Measurements from ENCODE around the gene GCNT2. TPM values are rescaled to one million over a fixed set of nuclear protein-coding genes. Genes with fewer than 3 reads are reported as not detected.
"Not testable (repeated sequence)": the region's sequence is repeated elsewhere in the genome, so short reads cannot be mapped to it uniquely, and the experiment has no call there.

GCNT2 gene
- total RNA-seq, 4 donors from 2014 or later, result 12.4 to 92.5 (median 77.0) TPM

- H3K27ac ChIP-seq, result no peak overlapping the region
- no peaks in the 10 kb centered on the region for H3K9me3 ChIP-seq
- DNase-seq, result no peak
- TF ChIP-seq POLR2A (IDR thresholded peaks at IDR 0.05), result no peak
- TF ChIP-seq, protein P1, sequence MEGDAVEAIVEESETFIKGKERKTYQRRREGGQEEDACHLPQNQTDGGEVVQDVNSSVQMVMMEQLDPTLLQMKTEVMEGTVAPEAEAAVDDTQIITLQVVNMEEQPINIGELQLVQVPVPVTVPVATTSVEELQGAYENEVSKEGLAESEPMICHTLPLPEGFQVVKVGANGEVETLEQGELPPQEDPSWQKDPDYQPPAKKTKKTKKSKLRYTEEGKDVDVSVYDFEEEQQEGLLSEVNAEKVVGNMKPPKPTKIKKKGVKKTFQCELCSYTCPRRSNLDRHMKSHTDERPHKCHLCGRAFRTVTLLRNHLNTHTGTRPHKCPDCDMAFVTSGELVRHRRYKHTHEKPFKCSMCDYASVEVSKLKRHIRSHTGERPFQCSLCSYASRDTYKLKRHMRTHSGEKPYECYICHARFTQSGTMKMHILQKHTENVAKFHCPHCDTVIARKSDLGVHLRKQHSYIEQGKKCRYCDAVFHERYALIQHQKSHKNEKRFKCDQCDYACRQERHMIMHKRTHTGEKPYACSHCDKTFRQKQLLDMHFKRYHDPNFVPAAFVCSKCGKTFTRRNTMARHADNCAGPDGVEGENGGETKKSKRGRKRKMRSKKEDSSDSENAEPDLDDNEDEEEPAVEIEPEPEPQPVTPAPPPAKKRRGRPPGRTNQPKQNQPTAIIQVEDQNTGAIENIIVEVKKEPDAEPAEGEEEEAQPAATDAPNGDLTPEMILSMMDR (IDR thresholded peaks at IDR 0.05), result no peak
- H3K27me3 ChIP-seq, result no peaks in the 10 kb centered on the region
- no peaks in the 10 kb centered on the region for H3K36me3 ChIP-seq
- H3K4me1 ChIP-seq, result no peaks in the 10 kb centered on the region
- no peak overlapping the region for H3K4me3 ChIP-seq
Observed at GRCh38 chr6:10662207-10662606, 141.1 kb downstream of the GCNT2 start.

DNA sequence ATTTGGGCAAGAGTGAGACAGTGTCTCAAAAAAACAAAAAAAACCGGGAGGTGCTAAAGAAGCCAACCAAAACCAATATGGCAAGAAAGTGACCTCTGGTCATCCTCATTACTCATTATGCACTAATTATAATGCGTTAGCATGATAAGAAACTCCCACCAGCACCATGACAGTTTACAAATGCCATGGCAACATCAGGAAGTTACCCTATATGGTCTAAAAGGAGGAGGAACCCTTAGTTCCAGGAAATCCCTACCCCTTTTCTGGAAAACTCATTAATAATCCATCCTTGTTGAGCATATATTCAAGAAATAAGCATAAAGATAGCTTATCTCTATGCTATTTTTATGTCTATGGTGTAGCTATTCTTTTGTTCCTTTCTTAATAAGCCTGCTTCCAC, 141.6 kb downstream of the GCNT2 start:
- Histone ChIP-seq H3K27ac (no peak overlapping the region), H3K4me3 (no peak overlapping the region), H3K4me1 (no peaks in the 10 kb centered on the region), H3K9me3 (no peaks in the 10 kb centered on the region), H3K27me3 (no peaks in the 10 kb centered on the region), H3K36me3 (no peaks in the 10 kb centered on the region)
- no peak for DNase-seq
- no peak for TF ChIP-seq POLR2A (IDR thresholded peaks at IDR 0.05)
- TF ChIP-seq, protein P1 (IDR thresholded peaks at IDR 0.05), result no peak

GRCh38 chr6:10665595-10665994, 144.4 kb downstream of the GCNT2 start:
- H3K4me1 ChIP-seq, H3K4me3 ChIP-seq, DNase-seq, H3K36me3 ChIP-seq, H3K9me3 ChIP-seq, H3K27ac ChIP-seq, H3K27me3 ChIP-seq: not testable (repeated sequence)

DNA sequence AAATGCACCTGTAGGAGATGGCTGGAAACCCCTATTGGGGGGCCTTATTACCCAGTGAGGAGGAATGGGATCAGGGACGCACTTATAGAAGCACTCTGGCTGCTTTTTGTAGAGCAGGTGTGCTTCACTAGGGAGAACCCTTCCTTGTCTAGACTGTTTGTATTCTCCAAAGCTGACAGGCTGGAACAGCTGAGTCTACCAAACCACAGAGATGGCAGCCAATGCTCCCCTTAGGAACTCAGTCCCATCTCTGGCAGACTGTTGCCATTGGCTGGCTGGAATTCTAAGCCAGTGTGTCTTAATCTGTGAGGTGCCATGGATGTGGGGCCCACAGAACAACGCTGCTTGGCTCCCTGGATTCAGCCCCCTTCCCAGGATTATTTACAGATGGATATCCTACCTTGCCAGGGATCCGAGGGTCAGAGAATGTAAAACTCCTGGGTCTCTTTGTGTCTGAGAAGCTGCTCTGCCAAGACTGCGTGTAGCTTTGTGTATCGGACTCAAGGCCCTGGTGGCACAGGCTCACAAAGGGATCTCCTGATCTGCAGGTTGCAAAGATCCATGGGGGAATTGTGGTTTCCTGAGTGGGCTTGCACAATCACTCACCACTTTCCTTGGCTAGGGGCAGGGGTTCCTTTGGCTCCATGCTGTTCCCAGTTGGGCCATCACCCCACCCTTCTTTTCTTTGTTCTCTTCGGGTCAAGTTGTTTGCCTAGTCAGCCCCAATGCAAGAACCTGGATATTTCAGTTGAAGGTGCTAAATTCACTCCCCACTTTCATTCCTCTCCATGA, 147.2 kb downstream of the GCNT2 start:
- Histone ChIP-seq H3K4me1 (no peaks in the 10 kb centered on the region), H3K27ac (no peak overlapping the region), H3K4me3 (no peak overlapping the region), H3K27me3 (no peaks in the 10 kb centered on the region), H3K36me3 (no peaks in the 10 kb centered on the region), H3K9me3 (no peaks in the 10 kb centered on the region)
- TF ChIP-seq, protein P1 (IDR thresholded peaks at IDR 0.05), result no peak
- no peak for TF ChIP-seq POLR2A (IDR thresholded peaks at IDR 0.05)
- DNase-seq, result no peak

DNA sequence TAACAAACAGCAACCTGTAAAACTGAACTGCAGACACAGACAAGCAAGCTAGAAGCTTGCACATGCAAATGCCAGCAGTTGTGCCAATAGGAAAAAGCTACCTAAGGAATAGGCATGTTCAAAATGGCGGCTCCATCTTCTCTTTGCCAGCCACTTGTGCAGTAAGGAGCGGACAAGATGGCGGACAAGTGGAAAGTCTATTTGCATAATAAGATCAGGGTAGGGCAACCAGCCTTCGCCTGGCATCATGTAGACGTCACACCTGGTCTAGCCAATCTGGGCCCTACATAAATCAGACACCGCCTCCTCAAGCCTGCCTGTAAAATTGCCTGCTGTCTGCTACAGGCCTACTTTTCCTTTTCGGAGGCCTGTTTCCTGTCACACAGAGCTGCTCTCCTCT, 155.3 kb downstream of the GCNT2 start:
- no peak overlapping the region for H3K27ac ChIP-seq

DNA sequence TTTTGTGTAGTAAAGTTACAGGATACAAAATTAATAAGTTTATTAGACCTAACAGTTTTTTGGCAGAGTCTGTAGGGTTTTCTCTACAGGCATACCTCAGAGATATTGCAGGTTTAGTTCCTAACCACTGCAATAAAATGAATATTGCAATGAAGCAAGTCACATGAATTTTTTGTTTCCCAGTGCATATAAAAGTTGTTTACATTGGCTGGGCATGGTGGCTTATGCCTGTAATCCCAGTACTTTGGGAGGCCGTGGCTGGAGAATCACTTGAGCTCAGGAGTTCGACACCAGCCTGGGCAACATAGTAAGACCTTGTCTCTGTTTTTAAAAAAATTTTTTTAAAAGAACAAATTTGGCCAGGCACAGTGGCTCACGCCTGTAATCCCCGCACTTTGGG, 157.3 kb downstream of the GCNT2 start:
- no peaks in the 10 kb centered on the region for H3K9me3 ChIP-seq
- H3K27me3 ChIP-seq, result no peaks in the 10 kb centered on the region
- no peak overlapping the region for H3K4me3 ChIP-seq
- TF ChIP-seq, protein P1 (IDR thresholded peaks at IDR 0.05), result no peak
- TF ChIP-seq POLR2A (IDR thresholded peaks at IDR 0.05), result no peak
- H3K4me1 ChIP-seq, result no peaks in the 10 kb centered on the region
- no peak overlapping the region for H3K27ac ChIP-seq
- DNase-seq, result no peak
- no peaks in the 10 kb centered on the region for H3K36me3 ChIP-seq

More for the DNA sequence above, 155.3 kb downstream of the GCNT2 start:
- TF ChIP-seq POLR2A (IDR thresholded peaks at IDR 0.05), result no peak
- TF ChIP-seq, protein P1 (IDR thresholded peaks at IDR 0.05), result no peak
- H3K9me3 ChIP-seq, result no peaks in the 10 kb centered on the region
- H3K36me3 ChIP-seq, result no peaks in the 10 kb centered on the region
- H3K4me3 ChIP-seq, result no peak overlapping the region
- no peaks in the 10 kb centered on the region for H3K27me3 ChIP-seq
- DNase-seq, result no peak
- H3K4me1 ChIP-seq, result no peaks in the 10 kb centered on the region

Small RNAs within 50 kb of the gene (small RNA-seq; reads per million reads assigned to genes)
- gene RF00019, result 0 reads per million in 2 donors

Other genes with a start within 250 kb of the GCNT2 start
- 1 to 10 TPM in 1 of 4 donors, not detected in 3; 1.4 TPM for gene TFAP2A, start 106.3 kb upstream of the GCNT2 start, total RNA-seq
- not detected for gene C6orf52, start 173.3 kb downstream of the GCNT2 start, total RNA-seq
- gene PAK1IP1, start 173.6 kb downstream of the GCNT2 start, total RNA-seq, result 1 to 10 TPM; 3.3 to 6.8 (median 5.5) TPM
- gene TMEM14C, start 201.7 kb downstream of the GCNT2 start, total RNA-seq, result 10 to 100 TPM; 30.5 to 62.5 (median 60.4) TPM
- gene TMEM14B, start 226.5 kb downstream of the GCNT2 start, total RNA-seq, result 10 to 100 TPM; 37.1 to 86.7 (median 44.0) TPM

All from Peyer's patch (tissue), 4 donors.